GM19463 (cell line): ENCODE results near the gene MDP1.

Experiments used
- ATAC-seq: cut with Tn5 transposase; IDR thresholded peaks from one replicate; pipeline ENCODE4 v1.9.1; 2021; ENCODE audit warnings: mild to moderate bottlenecking, moderate library complexity; ENCODE audit not compliant: unreplicated experiment

Gene MDP1

GRCh38 chr14:24215495-24216344 is at the start of gene MDP1:
Gene MDP1 (minus strand): TSS chr14:24216066. CDS start chr14:24215955, 111 bp downstream.
- ATAC-seq = peak; percentile 70

- ATAC-seq = no peak
Observed at GRCh38 chr14:24264298-24264697, 48.4 kb upstream of the MDP1 start.

GRCh38 chr14:24263848-24264247 is 48.0 kb upstream of the MDP1 start:
- no peak for ATAC-seq

- ATAC-seq = no peak
Observed at GRCh38 chr14:24262821-24263733, 47.2 kb upstream of the MDP1 start, which contains the start of gene TGM1. Gene TGM1 (minus strand): TSS chr14:24263177. CDS start chr14:24262352, 825 bp downstream.

GRCh38 chr14:24261969-24262327 is 46.1 kb upstream of the MDP1 start:
- no peak for ATAC-seq

GRCh38 chr14:24261256-24261968 is 45.5 kb upstream of the MDP1 start:
- no peak for ATAC-seq

GRCh38 chr14:24260780-24261157 is 44.9 kb upstream of the MDP1 start:
- ATAC-seq = no peak

GRCh38 chr14:24260026-24260779 is 44.3 kb upstream of the MDP1 start:
- no peak for ATAC-seq

- ATAC-seq = no peak
Observed at GRCh38 chr14:24259282-24260025, 43.6 kb upstream of the MDP1 start.

GRCh38 chr14:24258548-24259265 is 42.8 kb upstream of the MDP1 start:
- ATAC-seq = no peak

GRCh38 chr14:24258119-24258518 is 42.3 kb upstream of the MDP1 start:
- ATAC-seq = no peak

GRCh38 chr14:24256960-24257359 is 41.1 kb upstream of the MDP1 start:
- ATAC-seq = no peak

GRCh38 chr14:24255931-24256711 is 40.3 kb upstream of the MDP1 start:
- no peak for ATAC-seq

- ATAC-seq = no peak
Observed at GRCh38 chr14:24255438-24255837, 39.6 kb upstream of the MDP1 start.

GRCh38 chr14:24254630-24255392 is 38.9 kb upstream of the MDP1 start:
- ATAC-seq = no peak

GRCh38 chr14:24253936-24254335 is 38.1 kb upstream of the MDP1 start:
- ATAC-seq = no peak

GRCh38 chr14:24252289-24253124 is 36.6 kb upstream of the MDP1 start:
- no peak for ATAC-seq
